HG02943 (cell line): ENCODE results near the gene NT5DC4.
"Not testable (repeated sequence)": the region's sequence is repeated elsewhere in the genome, so short reads cannot be mapped to it uniquely, and the experiment has no call there.

Experiments used
- ATAC-seq: cut with Tn5 transposase; IDR thresholded peaks from one replicate; pipeline ENCODE4 v1.9.1; 2021; ENCODE audit warnings: mild to moderate bottlenecking, low read depth, moderate library complexity; ENCODE audit not compliant: unreplicated experiment

NT5DC4 gene

DNA sequence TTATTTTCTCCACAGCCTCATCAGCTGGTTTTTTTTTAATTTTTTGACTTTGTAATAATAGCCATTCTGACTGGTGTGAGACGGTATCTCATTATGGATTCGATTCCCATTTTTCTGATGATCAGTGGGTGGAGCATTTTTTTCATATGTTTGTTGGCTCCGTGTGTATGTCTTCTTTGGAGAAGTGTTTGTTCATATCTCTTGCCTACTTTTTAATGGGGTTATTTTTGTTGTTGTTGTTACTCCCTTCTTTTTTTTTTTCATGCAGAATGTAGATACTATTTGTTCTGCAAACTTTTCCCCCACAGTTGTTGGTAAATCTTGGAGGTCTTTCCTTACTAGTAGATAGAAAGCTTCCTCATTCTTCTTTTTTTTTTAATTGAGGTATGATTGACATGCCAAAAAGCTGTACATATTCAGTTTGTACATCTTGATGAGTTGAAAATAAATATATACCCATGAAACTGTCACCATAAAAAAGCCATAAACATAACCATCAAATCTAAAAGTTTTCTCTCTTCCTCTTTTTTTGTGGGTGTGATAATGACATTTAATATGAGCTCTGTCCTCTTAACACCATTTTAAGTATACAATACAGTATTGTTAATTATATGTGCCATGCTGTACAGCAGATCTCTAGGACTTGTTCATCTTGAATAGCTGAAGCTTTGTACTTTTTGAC lies 21.8 kb upstream of the NT5DC4 start:
- no peak for ATAC-seq

DNA sequence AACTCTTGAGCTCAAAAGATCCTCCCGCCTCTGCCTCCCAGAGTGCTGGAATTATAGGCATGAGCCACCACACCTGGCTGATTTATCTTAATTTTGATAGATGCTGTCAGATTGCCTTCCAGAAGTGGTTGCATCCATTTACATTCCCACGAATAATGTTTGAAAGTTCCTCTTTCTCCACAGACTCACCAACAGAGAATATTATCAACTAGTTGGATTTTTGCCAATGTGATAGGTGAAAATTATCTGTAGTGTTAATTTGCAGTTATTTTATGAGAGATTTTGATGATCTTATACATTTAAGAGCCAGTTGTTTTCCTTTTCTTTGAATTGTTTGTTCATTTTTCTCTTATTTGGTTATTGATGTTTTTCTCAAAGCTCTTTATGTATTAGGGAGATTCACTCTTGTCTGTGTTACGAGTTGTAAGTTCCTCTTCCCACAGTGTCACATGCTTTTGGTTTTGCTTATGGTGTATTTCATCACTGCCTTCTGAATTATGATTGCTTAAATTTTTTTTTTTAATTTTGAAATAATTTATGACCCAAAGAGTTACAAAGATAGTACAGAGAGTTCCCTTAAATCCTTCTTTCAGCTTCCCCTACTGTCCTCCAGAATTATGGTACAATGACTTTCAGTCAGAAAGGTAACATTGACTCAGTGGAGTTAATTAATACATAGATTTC lies 20.7 kb upstream of the NT5DC4 start:
- ATAC-seq: no peak

- ATAC-seq: no peak
These were observed 19.8 kb upstream of the NT5DC4 start for GRCh38 chr2:112701052-112701451.

- ATAC-seq: no peak
These were observed 17.1 kb upstream of the NT5DC4 start for GRCh38 chr2:112703684-112704083.

GRCh38 chr2:112705575-112705974 lies 15.2 kb upstream of the NT5DC4 start:
- no peak for ATAC-seq

GRCh38 chr2:112706170-112706664 lies 14.6 kb upstream of the NT5DC4 start:
- no peak for ATAC-seq

DNA sequence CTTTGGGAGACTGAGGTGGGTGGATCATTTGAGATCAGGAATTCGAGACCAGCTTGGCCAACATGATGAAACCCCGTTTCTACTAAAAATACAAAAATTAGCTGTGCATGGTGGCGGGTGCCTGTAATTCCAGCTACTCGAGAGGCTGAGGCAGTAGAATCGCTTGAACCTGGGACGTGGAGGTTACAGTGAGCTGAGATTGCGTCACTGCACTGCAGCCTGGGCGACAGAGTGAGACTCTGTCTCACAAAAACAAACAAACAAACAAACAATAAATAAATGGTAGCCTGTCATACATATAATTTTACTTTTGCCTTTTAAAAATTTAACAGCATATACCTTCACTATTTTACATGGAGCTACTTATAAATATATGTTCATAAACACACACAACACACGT lies 13.9 kb upstream of the NT5DC4 start:
- not testable (repeated sequence) for ATAC-seq

DNA sequence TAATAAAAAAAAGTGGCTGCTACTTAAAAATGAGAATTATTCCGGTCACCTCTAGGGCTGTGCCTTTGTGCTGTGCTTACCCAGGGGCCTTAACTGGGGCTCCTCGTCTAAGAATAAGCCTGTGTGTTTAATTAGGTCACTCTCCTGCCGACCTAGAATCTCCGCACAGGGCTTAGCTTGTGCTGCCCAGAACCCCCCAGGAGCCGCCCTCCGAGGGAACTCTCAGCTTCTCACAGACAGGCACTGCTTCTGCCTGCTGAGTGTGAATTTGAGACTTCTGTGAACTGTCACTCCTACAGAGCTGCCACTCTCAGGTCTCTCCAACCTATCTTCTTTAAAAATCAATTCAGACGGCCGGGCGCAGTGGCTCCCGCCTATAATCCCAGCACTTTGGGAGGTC lies 11.9 kb upstream of the NT5DC4 start:
- ATAC-seq: no peak

GRCh38 chr2:112709703-112710102 lies 11.1 kb upstream of the NT5DC4 start:
- ATAC-seq: no peak

DNA sequence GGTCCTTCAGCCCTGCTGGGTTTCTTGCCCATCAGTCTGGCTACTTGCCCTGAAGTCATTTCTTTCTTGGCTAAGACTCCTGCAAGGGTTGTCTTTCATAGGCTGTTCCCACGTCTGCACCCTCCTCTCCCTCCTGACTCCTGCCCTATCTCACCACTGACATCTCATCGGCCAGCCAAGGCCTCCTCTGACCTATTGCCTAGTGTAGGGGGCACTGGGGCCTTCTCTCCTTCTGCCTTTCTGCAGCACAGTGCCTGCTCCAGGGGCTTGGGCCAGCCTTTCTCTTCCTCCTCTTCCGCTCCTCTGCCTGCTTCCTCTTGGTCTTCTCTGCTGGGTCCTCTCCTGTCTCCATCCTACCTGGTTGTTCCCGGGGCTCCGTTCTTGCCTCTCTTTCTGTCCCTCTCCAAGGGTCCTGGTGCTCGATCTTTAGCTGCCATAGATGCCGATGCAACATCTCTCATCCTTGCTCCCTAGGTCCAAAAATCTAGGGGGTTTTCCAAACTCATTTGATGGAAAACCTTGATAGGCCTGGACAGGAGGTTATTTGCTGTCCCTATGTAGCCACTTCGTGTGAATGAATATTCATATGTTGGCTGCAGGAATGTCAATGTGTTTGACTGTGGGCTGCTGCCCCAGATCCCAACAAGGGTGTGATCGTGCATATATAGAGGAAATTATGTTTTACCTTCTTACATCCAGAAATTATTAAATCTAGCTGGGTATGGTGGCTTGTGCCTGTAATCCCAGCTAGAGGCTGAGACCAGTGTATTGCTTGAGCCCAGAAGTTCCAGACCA lies 9.7 kb upstream of the NT5DC4 start:
- no peak for ATAC-seq

GRCh38 chr2:112712465-112712864 lies 8.4 kb upstream of the NT5DC4 start:
- ATAC-seq: no peak

GRCh38 chr2:112712903-112713584 lies 7.8 kb upstream of the NT5DC4 start:
- ATAC-seq: no peak

DNA sequence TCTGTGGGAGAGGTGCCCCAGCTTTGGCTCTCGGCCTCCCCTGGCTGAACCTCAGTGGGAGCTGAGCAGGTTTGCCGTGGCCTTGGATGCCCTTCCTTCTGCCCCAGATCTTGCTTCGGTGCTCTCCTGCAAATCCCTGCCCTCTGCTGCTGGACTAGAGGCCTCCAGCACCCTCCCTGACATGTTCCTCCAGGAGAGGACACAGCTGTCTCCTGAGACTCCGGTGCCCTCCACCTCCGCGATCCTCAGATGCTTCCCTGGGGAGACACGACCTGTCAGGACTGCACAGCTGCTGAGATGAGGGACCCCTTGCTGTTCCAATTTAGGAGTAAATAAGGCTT lies 7.3 kb upstream of the NT5DC4 start:
- ATAC-seq: no peak

- no peak for ATAC-seq
These were observed 6.9 kb upstream of the NT5DC4 start for GRCh38 chr2:112713926-112714325.

DNA sequence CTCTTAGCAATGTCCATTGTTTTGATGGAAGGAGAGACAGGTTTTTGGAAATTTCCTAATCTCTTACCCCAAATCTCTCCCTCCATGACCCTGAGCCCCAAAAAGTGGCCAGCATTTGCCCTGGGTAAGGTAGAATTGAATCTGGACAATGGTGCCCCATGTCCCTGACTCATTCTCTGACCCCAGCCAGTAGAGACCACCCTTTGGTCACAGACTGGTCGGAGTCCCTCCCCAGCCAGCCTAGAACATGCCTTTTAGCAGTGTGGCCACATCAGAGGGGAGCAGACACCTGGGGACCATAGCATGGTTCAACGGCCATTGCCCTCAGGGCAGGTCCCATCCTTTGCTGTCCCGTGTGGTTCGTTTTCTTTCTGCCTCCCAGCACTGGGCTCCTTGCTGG lies 6.5 kb upstream of the NT5DC4 start:
- ATAC-seq: no peak

DNA sequence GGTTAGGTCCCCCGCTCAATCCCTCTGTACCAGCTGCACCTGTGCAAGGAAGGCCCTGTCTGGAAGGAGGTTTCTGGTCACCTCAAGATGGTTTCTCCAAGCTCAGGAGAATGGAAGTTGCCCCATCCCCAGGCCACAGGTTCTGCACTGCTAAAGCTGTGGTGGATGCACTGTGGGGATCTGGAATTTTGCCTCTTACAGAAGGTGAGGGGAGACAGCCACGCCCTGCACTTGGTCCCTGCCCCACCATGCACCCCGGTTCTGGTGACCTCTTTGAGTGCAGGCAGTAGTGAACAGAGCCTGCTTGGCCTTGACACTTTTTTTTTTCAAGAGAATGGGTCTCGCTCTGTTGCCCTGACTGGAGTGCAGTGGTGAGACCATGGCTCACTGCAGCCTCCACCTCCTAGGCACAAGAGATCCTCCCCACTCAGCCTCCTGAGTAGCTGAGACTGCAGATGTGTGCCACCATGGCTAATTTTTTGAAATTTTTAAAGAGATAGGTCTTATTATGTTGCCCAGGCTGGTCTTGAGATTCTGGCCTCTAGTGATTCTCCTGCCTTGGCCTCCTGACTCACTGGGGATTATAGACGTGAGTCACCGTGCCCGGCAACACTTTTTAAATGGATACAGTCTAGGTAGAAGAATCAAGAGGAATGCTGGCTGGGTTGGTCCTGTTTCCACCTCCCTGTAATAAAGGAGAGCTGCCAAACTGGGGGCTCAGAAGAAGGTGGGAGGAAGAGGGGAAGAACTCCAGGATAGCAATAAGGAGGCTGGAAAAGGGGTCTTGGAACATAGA lies 5.8 kb upstream of the NT5DC4 start:
- no peak for ATAC-seq

GRCh38 chr2:112716094-112716493 lies 4.7 kb upstream of the NT5DC4 start:
- ATAC-seq: not testable (repeated sequence)

DNA sequence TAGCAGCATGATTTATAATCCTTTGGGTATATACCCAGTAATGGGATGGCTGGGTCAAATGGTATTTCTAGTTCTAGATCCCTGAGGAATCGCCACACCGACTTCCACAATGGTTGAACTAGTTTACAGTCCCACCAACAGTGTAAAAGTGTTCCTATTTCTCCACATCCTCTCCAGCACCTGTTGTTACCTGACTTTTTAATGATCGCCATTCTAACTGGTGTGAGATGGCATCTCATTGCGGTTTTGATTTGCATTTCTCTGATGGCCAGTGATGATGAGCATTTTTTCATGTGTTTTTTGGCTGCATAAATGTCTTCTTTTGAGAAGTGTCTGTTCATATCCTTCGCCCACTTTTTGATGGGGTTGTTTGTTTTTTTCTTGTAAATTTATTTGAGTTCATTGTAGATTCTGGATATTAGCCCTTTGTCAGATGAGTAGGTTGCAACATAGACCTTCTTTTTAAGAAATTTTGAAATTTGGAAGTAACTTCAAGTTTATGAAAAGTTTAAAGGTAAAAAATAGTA lies 3.9 kb upstream of the NT5DC4 start:
- ATAC-seq: not testable (repeated sequence)

- ATAC-seq: no peak
These were observed 1.9 kb upstream of the NT5DC4 start for GRCh38 chr2:112718863-112719370.
